HS-5 (cell line): Measurements from ENCODE around the gene CCDC201.
A peak's percentile ranks its signal among the peaks of the same experiment; 100 is the strongest.

ENCODE experiments used
- DNase-seq: peaks from one replicate; pipeline ENCODE4 v3.0.0-alpha.2; 2012; ENCODE audit warnings: low read depth

The CCDC201 gene, protein sequence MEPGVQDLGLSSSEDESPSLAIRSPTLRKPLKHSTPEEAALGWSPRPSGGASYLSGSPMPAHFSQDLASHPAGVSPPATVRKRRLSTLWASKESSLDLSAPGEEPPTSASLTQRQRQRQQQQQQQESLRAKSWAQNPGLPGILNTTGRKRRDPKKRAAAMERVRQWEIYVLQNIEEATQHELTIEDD

GRCh38 chr7:45873035-45873354 is at the start of gene CCDC201:
TSS of gene CCDC201 (minus strand) at chr7:45873082. CDS start at chr7:45873007, 75 bp downstream.
- DNase-seq, result no peak

- peak; percentile 61 for DNase-seq
Observed at GRCh38 chr7:45921699-45922519, 49.0 kb upstream of the CCDC201 start.

- no peak for DNase-seq
Observed at GRCh38 chr7:45921381-45921698, 48.5 kb upstream of the CCDC201 start.

DNA sequence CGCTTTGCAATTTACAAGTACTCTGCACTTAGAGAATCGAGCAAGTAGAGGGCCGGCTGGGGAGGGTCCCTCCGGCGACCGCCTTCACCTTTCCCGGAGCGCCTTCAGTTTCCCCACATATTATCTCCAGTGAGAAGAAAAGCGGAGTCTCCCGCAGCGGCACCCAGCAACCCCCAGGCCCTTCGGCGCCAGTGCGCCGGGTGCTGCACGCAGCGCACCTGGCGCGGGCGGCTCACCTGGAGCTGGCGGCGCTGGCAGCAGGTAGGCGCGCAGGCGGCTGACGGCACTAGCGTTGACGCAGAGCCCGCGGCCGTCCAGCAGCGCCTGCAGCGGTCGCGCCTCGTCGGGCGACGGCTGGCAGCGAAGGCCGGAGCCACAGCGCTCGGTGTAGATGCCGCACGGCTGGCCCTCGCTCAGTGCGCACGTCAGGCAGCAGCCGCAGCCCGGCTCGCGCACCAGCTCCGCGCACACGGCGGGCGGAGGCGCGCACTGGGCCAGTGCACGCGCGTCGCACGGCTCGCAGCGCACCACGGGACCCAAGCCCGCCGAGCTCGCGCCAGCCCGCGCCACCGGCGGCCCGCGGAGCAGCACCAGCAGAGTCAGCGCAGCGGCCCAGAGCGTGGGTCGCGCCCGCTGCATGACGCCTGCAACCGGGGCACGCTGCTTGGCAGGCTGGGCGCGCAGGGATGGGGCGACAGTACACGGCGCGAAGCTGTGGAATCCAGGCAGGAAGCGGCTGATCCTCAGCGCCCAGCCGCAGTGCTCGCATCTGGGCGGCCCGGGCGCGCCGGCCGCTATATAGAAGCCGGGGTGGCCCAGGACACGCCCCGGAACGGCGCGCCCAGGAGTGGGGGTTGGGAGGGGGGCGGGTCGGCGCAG is 47.9 kb upstream of the CCDC201 start, which contains the start of gene IGFBP3:
TSS of gene IGFBP3 (minus strand) at position 771 of the 879 bp plus-strand sequence. CDS start at position 639, 132 bp downstream.
- DNase-seq, result no peak

GRCh38 chr7:45919993-45920459 is 47.1 kb upstream of the CCDC201 start:
- DNase-seq, result no peak

DNA sequence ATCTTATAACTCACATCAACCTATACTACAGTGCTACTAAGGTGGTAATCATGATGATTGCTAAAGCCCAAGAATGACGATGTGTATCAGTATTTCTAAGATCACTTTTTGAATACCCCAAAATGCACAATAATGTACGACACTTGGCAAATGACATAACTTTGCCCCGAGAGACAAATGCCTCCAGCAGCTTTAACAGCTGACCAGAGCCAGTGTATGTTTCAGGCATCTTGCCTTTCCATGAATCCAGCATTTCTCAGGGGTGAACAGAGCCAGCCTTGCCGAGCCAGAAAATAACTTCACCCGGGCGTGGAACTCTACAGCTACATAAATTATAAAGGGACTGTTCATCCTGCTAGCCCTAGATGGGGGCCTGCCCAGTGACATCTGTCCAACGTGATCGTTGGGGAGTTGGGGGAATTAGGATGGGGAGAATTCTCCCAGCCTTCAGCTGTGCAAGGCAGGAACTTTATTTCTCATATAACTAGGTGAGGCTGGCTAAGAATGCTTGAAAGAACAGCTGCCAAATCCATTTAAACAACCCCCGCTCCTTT is 46.4 kb upstream of the CCDC201 start:
- DNase-seq, result no peak

GRCh38 chr7:45918556-45918955 is 45.7 kb upstream of the CCDC201 start:
- DNase-seq, result no peak

DNA sequence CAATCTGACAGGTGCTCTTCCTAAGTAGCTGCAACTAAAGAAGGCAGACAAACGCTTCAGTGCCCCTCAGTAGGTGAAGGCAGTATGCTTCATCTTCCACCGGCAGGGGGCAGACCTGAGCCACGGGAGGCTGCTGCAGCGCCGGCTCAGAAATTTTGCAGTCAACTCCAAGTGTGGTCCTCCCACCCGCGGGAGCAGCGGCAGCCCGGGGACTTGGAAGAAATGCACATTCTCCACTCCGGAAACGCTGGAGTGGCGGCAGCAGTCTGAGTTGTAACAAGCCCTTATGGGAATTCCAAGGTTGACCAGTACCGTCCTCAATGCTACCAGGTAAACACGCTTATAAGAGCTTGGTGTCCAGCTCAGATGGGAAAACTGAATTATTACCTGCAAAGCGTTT is 44.8 kb upstream of the CCDC201 start:
- no peak for DNase-seq

DNA sequence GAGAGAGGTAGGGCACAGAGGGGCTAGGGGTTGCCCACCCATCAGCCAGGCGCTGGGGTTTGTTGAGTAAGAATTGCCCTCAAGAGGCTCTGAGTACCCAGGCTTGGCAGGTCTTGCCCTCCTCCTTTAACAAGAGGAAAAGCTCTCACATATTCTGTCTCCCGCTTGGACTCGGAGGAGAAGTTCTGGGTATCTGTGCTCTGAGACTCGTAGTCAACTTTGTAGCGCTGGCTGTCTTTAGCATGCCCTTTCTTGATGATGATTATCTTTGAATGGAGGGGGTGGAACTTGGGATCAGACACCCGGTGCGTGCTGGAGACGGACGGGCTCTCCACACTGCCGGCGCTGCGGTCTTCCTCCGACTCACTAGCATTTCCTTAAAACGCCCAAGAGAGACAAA is 44.2 kb upstream of the CCDC201 start:
- DNase-seq, result no peak

- no peak for DNase-seq
Observed at GRCh38 chr7:45915606-45916005, 42.7 kb upstream of the CCDC201 start.

GRCh38 chr7:45914911-45915310 is 42.0 kb upstream of the CCDC201 start:
- no peak for DNase-seq

GRCh38 chr7:45912972-45913371 is 40.1 kb upstream of the CCDC201 start:
- DNase-seq, result no peak

DNA sequence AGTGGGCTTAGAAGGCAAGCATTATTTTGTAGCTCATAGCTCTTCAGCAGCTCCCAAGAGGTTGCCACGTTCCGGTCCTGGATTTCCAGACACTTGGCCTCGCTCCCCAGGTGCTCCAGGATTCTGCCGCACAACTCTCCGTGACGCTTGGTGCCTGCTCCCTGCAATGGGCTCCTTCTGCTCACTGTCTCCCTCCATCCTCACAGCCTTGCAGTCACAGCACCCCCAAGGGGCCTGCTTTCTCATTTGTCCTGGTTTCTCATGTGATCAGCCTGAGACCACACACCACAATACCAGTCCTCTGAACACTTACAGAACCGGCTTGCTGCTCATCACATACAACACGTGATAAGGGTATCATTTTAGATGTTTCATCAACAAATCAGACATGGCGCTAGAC is 38.4 kb upstream of the CCDC201 start:
- no peak for DNase-seq

DNA sequence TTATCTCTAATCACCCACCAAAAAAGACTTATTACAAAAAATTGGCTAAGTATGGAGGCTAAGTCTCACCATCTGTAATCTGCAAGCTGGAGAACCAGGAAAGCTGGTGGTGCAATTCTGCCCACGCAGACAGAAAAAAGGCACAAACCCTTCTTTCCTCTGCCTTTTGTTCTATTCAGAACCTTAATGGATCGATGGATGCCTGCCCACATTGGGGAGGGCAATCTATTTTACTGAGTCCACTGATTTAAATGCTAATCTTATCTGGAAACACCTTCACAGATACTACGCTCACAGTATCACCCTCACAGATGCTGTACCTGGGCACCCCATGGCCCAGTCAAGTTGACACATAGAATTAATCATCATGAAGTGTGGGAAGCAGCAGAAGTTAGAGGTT is 38.0 kb upstream of the CCDC201 start:
- DNase-seq, result no peak

DNA sequence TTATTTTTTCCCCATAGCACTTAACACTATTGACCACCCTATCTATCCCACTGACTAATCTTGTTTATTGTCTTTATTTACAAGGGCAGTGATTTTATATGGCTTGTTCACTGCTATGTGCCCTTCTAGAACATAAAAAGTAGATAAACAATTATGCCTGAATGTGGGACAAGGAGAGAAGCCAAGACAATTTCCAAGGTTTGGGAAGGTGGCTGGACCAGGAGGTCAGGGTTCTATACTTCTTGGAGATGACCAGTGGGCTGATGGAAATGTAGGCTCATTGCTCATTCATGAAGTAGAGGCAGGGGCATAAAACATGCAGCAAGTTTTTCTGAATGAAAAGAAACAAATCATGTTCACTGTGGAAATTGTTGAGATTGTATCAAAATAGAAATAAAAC is 36.7 kb upstream of the CCDC201 start:
- no peak for DNase-seq

- no peak for DNase-seq
Observed at GRCh38 chr7:45902820-45903219, 29.9 kb upstream of the CCDC201 start.

DNA sequence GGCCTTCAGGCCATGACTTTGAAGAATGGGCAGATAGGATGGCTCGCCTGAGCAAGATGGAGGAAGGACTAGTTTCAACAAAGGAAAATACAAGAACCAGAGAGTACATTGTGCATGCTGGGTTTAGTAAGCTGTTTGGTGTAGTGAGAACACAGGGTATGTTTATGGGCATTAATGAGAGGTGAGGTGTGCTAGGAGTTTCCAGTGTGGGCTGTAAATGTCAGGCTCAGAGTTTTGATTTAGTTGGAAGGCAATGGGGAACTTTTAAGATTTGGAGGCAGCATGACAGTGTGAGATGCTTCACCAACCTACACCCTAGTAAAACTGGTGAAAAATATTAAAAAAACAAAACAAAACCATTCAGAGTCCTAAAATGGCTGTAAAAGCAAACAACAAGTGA is 28.7 kb upstream of the CCDC201 start:
- DNase-seq, result no peak

- no peak for DNase-seq
Observed at GRCh38 chr7:45898222-45898621, 25.3 kb upstream of the CCDC201 start.

DNA sequence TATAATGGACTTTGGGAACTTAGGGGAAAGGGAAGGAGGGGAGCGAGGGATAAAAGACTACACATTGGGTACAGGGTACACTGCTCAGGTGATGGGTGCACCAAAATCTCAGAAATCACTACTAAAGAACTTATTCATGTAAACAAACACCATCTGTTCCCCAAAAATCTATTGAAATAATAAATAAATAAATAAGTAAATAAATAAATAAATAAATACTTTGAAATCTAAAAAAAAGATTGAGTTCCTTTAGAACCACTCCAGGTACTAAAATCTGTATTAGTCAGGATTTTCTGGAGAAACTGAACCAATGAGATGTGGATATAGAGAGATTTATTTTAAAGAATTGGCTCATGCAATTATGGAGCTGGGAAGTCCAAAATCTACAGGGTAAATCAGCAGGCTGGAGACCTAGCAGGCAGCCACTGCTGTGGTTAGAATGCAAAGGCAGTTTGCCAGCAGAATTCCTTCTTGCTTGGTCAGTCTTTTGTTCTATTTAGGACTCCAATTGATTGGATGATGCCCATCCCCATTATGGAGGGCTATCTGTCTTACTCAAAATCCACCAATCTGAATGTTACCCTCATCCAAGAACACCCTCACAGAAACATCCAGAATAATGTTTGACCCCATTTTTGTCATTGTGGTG is 24.3 kb upstream of the CCDC201 start:
- DNase-seq, result peak; percentile 77

DNA sequence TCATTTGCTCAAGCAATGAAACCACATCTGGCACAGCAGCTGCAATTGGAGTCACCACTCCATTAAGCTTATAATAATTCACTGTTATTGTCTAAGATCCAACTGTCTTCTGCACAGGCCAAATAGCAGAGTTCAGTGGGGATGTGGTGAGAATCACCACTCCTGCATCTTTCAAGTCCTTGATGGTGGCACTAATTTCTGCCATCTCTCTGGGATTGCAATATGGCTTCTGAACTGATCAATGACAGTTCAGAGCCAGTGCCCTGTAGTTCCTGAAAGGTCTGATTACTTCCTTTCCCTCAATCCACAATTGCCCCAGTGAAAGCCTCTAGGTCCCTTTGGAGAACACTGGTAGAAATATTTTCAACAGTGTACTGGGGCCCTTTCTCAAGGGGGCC is 21.8 kb upstream of the CCDC201 start:
- no peak for DNase-seq

DNA sequence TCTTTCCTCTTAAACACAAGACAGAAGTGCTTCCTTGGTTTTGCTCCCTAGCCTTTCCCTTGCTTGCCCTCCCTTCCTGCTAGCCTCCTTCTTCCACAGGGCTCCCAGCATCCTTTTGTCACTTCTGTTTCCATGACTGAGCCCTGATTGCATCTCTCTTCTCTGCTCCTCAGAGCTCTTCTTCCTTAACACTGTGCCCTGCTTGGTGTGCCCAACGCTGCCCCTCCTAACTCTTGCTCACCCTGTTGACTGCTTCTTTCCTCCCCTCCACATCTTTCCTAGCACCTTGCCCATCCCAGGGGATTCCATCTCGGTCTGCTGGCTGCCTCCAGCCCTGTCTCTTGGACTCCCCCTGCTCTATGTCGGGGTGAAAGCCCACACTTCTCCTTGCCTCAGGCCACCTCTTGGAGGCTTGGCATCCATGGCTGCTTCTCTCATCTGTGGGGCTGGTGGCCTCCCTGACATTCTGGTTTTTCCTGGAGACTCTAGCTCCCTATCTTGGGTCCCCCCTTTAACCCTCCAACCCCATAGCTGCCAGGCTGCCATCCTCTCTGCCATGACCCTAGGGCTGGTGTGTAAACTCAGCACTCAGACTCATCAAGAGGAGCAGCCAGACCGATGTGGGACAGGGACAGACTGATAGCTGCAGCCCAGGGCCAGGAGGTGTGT is 21.2 kb upstream of the CCDC201 start:
- no peak for DNase-seq
